Left lobe of liver (tissue), 2 donors: ENCODE results near the gene FAF1. TPM values are rescaled to one million over a fixed set of nuclear protein-coding genes. Genes with fewer than 3 reads are reported as not detected.

ENCODE experiments used
- ATAC-seq: fragments of 200-7000 bp; cut with Tn5 transposase; one replicate; pipeline ENCODE4 v1.9.1; 2020; ENCODE audit warnings: mild to moderate bottlenecking, moderate library complexity
- DNase-seq: peaks from one replicate; pipeline ENCODE4 v3.0.0-alpha.2; 2020; ENCODE audit warnings: low spot score
- total RNA-seq: library from RNA; stranded (reverse); gene quantifications from one replicate; pipeline ENCODE4 v1.2.1, GENCODE V29; 2021
- donor health status: DM: no; HTN: no; CAD: no; lungs with moderate emphysema.
- donor health status: DM: no; HTN: yes; CAD: no.

FAF1 gene
- total RNA-seq, 1 donor from 2014 or later, result 22.3 TPM

- peak; percentile 71 for DNase-seq
- ATAC-seq, result peak; percentile 66
These were observed 19.1 kb upstream of the FAF1 start for GRCh38 chr1:50978852-50979781.

GRCh38 chr1:50978144-50978851 is 18.2 kb upstream of the FAF1 start:
- peak; percentile 88 for DNase-seq
- peak; percentile 88 for ATAC-seq

- ATAC-seq (peak; percentile 79), DNase-seq (peak; percentile 75)
These were observed 17.6 kb upstream of the FAF1 start for GRCh38 chr1:50977575-50978143.

GRCh38 chr1:50976890-50977574 is 17.0 kb upstream of the FAF1 start:
- no peak for DNase-seq

GRCh38 chr1:50976111-50976889 is 16.2 kb upstream of the FAF1 start:
- DNase-seq (no peak), ATAC-seq (no peak)

More at GRCh38 chr1:50976890-50977574, 17.0 kb upstream of the FAF1 start:
- ATAC-seq, result peak; percentile 57

- no peak for ATAC-seq
- DNase-seq, result no peak
These were observed 15.4 kb upstream of the FAF1 start for GRCh38 chr1:50975436-50975835.

GRCh38 chr1:50974618-50974935 is 14.5 kb upstream of the FAF1 start:
- no peak for DNase-seq
- ATAC-seq, result no peak

- ATAC-seq, result no peak
- no peak for DNase-seq
These were observed 14.0 kb upstream of the FAF1 start for GRCh38 chr1:50973875-50974617.

GRCh38 chr1:50973255-50973654 is 13.2 kb upstream of the FAF1 start:
- no peak for DNase-seq

GRCh38 chr1:50972766-50973165 is 12.7 kb upstream of the FAF1 start:
- DNase-seq (no peak), ATAC-seq (no peak)

More at GRCh38 chr1:50973255-50973654, 13.2 kb upstream of the FAF1 start:
- ATAC-seq, result no peak

- ATAC-seq, result no peak
- DNase-seq, result no peak
These were observed 11.8 kb upstream of the FAF1 start for GRCh38 chr1:50971748-50972305.

GRCh38 chr1:50970931-50971582 is 11.0 kb upstream of the FAF1 start:
- DNase-seq, result no peak

GRCh38 chr1:50970509-50970887 is 10.4 kb upstream of the FAF1 start:
- ATAC-seq, result no peak

More at GRCh38 chr1:50970931-50971582, 11.0 kb upstream of the FAF1 start:
- no peak for ATAC-seq

GRCh38 chr1:50969611-50970508 is 9.8 kb upstream of the FAF1 start, which contains the start of gene CDKN2C:
CDKN2C (plus strand) TSS chr1:50970245; CDS start chr1:50970369, 124 bp downstream.
- DNase-seq, result peak; percentile 82
- ATAC-seq, result peak; percentile 56

More at GRCh38 chr1:50970509-50970887, 10.4 kb upstream of the FAF1 start:
- no peak for DNase-seq

GRCh38 chr1:50968821-50969610 is 8.9 kb upstream of the FAF1 start:
- ATAC-seq, result peak; percentile 48

GRCh38 chr1:50968158-50968820 is 8.2 kb upstream of the FAF1 start:
- peak; percentile 94 for DNase-seq
- ATAC-seq, result peak; percentile 88

More at GRCh38 chr1:50968821-50969610, 8.9 kb upstream of the FAF1 start:
- DNase-seq, result peak; percentile 66
